Heart left ventricle (tissue), 16 donors: ENCODE data around the gene SLC44A5. TPM values are rescaled to one million over a fixed set of nuclear protein-coding genes. Genes with fewer than 3 reads are reported as not detected.

Experiments used
- ATAC-seq, 4 donors: fragments of 200-7000 bp; cut with Tn5 transposase; one replicate each; pipeline ENCODE4 v1.9.1; 2020 to 2022; ENCODE audit warnings: moderate library complexity in 4 of 4, mild to moderate bottlenecking in 3 of 4, moderate number of reproducible peaks in 1 of 4
- DNase-seq, 5 donors: peaks; one replicate each; pipeline ENCODE4 v3.0.0-alpha.2; 2020
- H3K27ac ChIP-seq, 12 donors: fragments of 200-600 bp; sonication (generic) in 4 of 12; one replicate each; pipeline versions ENCODE4 v1.5.0 to v1.8.0; 2016 to 2022; ENCODE audit warnings: mild to moderate bottlenecking in 2 of 12
- H3K27me3 ChIP-seq, 9 donors: fragments of 200-600 bp; sonication (generic) in 2 of 9; one replicate each; pipeline versions ENCODE4 v1.5.1 to v1.8.0; 2016 to 2022; ENCODE audit warnings: mild to moderate bottlenecking in 3 of 9
- H3K36me3 ChIP-seq, 9 donors: fragments of 200-600 bp; sonication (generic) in 2 of 9; one replicate each; pipeline versions ENCODE4 v1.5.0 to v1.8.0; 2018 to 2022; ENCODE audit warnings: mild to moderate bottlenecking in 2 of 9
- H3K4me1 ChIP-seq, 12 donors: fragments of 200-600 bp; sonication (generic) in 4 of 12; one replicate each; pipeline versions ENCODE4 v1.5.0 to v1.8.0; 2016 to 2022; ENCODE audit warnings: mild to moderate bottlenecking in 3 of 12
- H3K4me3 ChIP-seq, 12 donors: fragments of 200-600 bp; sonication (generic) in 4 of 12; one replicate each; pipeline versions ENCODE4 v1.5.0 to v1.8.0; 2017 to 2022; ENCODE audit warnings: mild to moderate bottlenecking in 9 of 12, moderate library complexity in 4 of 12
- H3K9me3 ChIP-seq, 12 donors: fragments of 200-600 bp; sonication (generic) in 4 of 12; one replicate each; pipeline versions ENCODE4 v1.5.0 to v1.8.0; 2016 to 2022; ENCODE audit warnings: mild to moderate bottlenecking in 1 of 12
- POLR2A ChIP-seq, 2 donors: fragments of 450-650 bp; IDR thresholded peaks; one replicate each; pipeline ENCODE4 v1.6.1; 2017; ENCODE audit warnings: antibody characterized with exemption in 2 of 2, mild to moderate bottlenecking in 2 of 2, moderate library complexity in 2 of 2
- WGBS, 4 donors: extraction: QIAGEN DNeasy Blood & Tissue Kit in 2 of 4; methylation state at CpG; one replicate each; pipeline versions ENCODE4 v1.1.5 to v1.1.7; 2013 to 2018; 5-methylcytosine and 5-hydroxymethylcytosine counted together
- intact Hi-C, 10 donors: fragments of 100-400 bp; cut with DNase I; formaldehyde crosslinking; loops; one replicate each; pipeline versions ENCODE4 v1.11.1 to v1.14.2; 2022
- polyA plus RNA-seq, 2 donors: library from polyadenylated mRNA; stranded (reverse); fragments of 200-250 nt; gene quantifications; one replicate each; pipeline ENCODE4 v1.2.3, GENCODE V29; 2013
- total RNA-seq, 9 donors: library from RNA; depleted of rRNA in 2 of 9; stranded (reverse); fragments of >200 nt in 2 of 9; fragmentation: NEBNext Ultra II Directional in 3 of 9; extraction: Animal tissue kit (Norgen Biotek cat#: 25700) in 3 of 9; gene quantifications; one replicate each; pipeline versions ENCODE4 v1.1.0 to v1.2.4, GENCODE V29; 2016 to 2023
- TF ChIP-seq, protein P1 (sequence below), 12 donors: fragments of 200-600 bp; sonication (generic) in 4 of 12; IDR thresholded peaks; one replicate each; pipeline versions ENCODE4 v1.5.0 to v1.8.0; 2018 to 2022; ENCODE audit warnings: antibody characterized with exemption in 12 of 12, mild to moderate bottlenecking in 5 of 12
- donor health status: ischemic (EF 13 %, LVEDD 7.1; RV severe dilation, severe dysfunction).
- donor health status: healthy with polysubstance abuse.
- donor health status: DM: no; HTN: yes; CAD: no.
- donor health status: DM: no; HTN: no; CAD: no.
- donor health status: ischemic (EF 25% LVEDD 6.9; RV normal size, moderate dysfunction).
- donor health status: ischemic (EF 25% LVEDD 5.7; RV mildly dilated, moderate dysfunction).
- donor health status: healthy.
- donor health status: DM: yes; HTN: yes; CAD: no.
- donor health status: ischemic (EF 35%, LVEDD 5.7; RV mildly dilated, moderate dysfunction).
- donor health status: nonischemic (EF 11% LVEDD 7.7; RV severe dilation, severe dysfunction).
- donor health status: DM: yes; HTN: yes; CAD: no.
- donor health status: PGD.
- donor health status: ischemic (EF 29% LVEDD 5.4; RV normal size, mild dysfunction).
- donor health status: nonischemic (EF 23%, LVEDD 6.1; RV moderate dilation, normal function).

The SLC44A5 gene
- total and polyA plus RNA-seq, 11 donors = 0.07 to 7.5 (median 1.8) TPM; not detected in 1

GRCh38 chr1:75438355-75438754 is 172.6 kb downstream of the SLC44A5 start:
- TF ChIP-seq POLR2A (IDR thresholded peaks at IDR 0.05) = no peak
- TF ChIP-seq, protein P1, sequence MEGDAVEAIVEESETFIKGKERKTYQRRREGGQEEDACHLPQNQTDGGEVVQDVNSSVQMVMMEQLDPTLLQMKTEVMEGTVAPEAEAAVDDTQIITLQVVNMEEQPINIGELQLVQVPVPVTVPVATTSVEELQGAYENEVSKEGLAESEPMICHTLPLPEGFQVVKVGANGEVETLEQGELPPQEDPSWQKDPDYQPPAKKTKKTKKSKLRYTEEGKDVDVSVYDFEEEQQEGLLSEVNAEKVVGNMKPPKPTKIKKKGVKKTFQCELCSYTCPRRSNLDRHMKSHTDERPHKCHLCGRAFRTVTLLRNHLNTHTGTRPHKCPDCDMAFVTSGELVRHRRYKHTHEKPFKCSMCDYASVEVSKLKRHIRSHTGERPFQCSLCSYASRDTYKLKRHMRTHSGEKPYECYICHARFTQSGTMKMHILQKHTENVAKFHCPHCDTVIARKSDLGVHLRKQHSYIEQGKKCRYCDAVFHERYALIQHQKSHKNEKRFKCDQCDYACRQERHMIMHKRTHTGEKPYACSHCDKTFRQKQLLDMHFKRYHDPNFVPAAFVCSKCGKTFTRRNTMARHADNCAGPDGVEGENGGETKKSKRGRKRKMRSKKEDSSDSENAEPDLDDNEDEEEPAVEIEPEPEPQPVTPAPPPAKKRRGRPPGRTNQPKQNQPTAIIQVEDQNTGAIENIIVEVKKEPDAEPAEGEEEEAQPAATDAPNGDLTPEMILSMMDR (IDR thresholded peaks at IDR 0.05) = no peak
- DNase-seq = no peak
- no peaks in the 10 kb centered on the region for H3K9me3 ChIP-seq
- no peak overlapping the region for H3K27ac ChIP-seq
- H3K27me3 ChIP-seq = no peaks in the 10 kb centered on the region
- ATAC-seq = no peak
- no peaks in the 10 kb centered on the region for H3K36me3 ChIP-seq
- no peaks in the 10 kb centered on the region for H3K4me1 ChIP-seq
- intact Hi-C loops = no loop called here
- no peak overlapping the region for H3K4me3 ChIP-seq

DNA sequence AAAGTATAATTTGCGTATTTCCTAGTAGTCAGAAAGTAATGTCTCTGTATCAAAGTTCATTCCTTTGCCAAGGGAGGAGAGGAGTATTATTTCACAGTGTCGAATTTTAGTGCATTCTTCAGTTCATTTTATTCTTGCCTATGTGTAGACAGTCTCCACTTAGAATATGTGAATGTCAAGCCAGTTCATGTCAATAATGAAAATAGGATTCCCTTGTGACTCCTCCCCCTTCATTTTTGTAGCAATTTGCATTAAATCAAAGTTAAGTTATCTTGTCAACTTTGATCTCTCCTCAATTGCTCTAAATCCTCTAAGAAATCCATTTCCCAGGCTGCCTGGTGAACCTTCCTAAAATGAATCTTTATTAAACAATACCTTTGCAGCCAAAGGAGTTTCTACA is 179.1 kb downstream of the SLC44A5 start:
- Histone ChIP-seq H3K9me3 (no peaks in the 10 kb centered on the region), H3K27ac (no peak overlapping the region), H3K4me3 (no peak overlapping the region), H3K4me1 (no peaks in the 10 kb centered on the region), H3K27me3 (no peaks in the 10 kb centered on the region), H3K36me3 (no peaks in the 10 kb centered on the region)
- intact Hi-C loops = no loop called here
- TF ChIP-seq, protein P1 (IDR thresholded peaks at IDR 0.05) = no peak
- 67 to 76% (median 72%) methylated on average over 2 of the region's 2 CpGs for WGBS, 4 donors
- ATAC-seq (no peak), DNase-seq (no peak)

DNA sequence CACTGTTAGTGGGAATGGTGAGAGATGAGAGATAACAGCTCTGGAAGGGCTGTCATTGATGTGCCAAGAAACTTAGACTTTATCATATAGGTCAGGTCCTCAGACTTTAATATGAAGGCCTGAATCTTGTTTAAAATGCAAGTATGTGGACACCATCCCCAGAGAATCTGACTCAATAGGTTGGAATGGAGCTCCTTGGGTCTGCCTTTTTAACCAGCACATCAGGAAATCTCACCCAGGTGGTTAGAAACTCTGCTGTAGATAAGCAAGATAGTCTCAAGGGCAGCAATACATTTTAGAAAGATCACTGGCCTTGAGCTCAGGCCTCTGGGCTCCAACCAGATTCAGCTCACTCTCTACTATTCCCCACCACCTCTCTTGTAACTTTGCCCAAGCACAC is 180.4 kb downstream of the SLC44A5 start:
- intact Hi-C loops = no loop called here
- TF ChIP-seq POLR2A (IDR thresholded peaks at IDR 0.05) = no peak
- TF ChIP-seq, protein P1 (IDR thresholded peaks at IDR 0.05) = no peak
- ATAC-seq (no peak), DNase-seq (no peak)
- Histone ChIP-seq H3K9me3 (no peaks in the 10 kb centered on the region), H3K27ac (no peak overlapping the region), H3K36me3 (no peaks in the 10 kb centered on the region), H3K4me1 (no peaks in the 10 kb centered on the region), H3K4me3 (no peak overlapping the region), H3K27me3 (no peaks in the 10 kb centered on the region)

- Histone ChIP-seq H3K9me3 (no peaks in the 10 kb centered on the region), H3K4me1 (no peaks in the 10 kb centered on the region), H3K4me3 (no peak overlapping the region), H3K27ac (no peak overlapping the region), H3K27me3 (no peaks in the 10 kb centered on the region), H3K36me3 (no peaks in the 10 kb centered on the region)
- no peak for TF ChIP-seq POLR2A (IDR thresholded peaks at IDR 0.05)
- TF ChIP-seq, protein P1 (IDR thresholded peaks at IDR 0.05) = no peak
- ATAC-seq (no peak), DNase-seq (no peak)
- 81 to 91% (median 84%) methylated on average over 10 of the region's 10 CpGs for WGBS, 4 donors
- intact Hi-C loops = loop anchor here in 1 of 10 donors (10.0 kb wide), 1 partner anchor 188 kb away; the partner anchor contains the start of gene SLC44A5
Observed at GRCh38 chr1:75426688-75427087, 184.2 kb downstream of the SLC44A5 start.
